Glutamatergic neuron (in vitro differentiated cells): Measurements from ENCODE around the gene ETV5. TPM values are rescaled to one million over a fixed set of nuclear protein-coding genes. Genes with fewer than 3 reads are reported as not detected.

Experiments used
- DNase-seq: peaks from one replicate; pipeline ENCODE4 v3.0.0; 2022
- H3K27ac Mint-ChIP-seq: one replicate; pipeline ENCODE4 v1.8.0; 2020; ENCODE audit warnings: mild to moderate bottlenecking, mixed read lengths, inconsistent platforms; ENCODE audit not compliant: unreplicated experiment
- H3K27me3 Mint-ChIP-seq: one replicate; pipeline ENCODE4 v1.8.0; 2020; ENCODE audit warnings: mild to moderate bottlenecking, moderate library complexity, mixed read lengths, inconsistent platforms; ENCODE audit not compliant: unreplicated experiment
- H3K36me3 Mint-ChIP-seq: one replicate; pipeline ENCODE4 v1.8.0; 2020; ENCODE audit warnings: mild to moderate bottlenecking, mixed read lengths, inconsistent platforms; ENCODE audit not compliant: unreplicated experiment
- H3K4me1 Mint-ChIP-seq: one replicate; pipeline ENCODE4 v1.8.0; 2020; ENCODE audit warnings: mild to moderate bottlenecking, low read depth, mixed read lengths, inconsistent platforms; ENCODE audit not compliant: unreplicated experiment
- H3K4me3 Mint-ChIP-seq: one replicate; pipeline ENCODE4 v1.8.0; 2020; ENCODE audit warnings: mild to moderate bottlenecking, mixed read lengths, inconsistent platforms; ENCODE audit not compliant: unreplicated experiment
- H3K9me3 Mint-ChIP-seq: one replicate; pipeline ENCODE4 v1.8.0; 2020; ENCODE audit warnings: mild to moderate bottlenecking, moderate library complexity, mixed read lengths, inconsistent platforms; ENCODE audit not compliant: unreplicated experiment
- total RNA-seq: library from RNA; stranded (reverse); fragmentation: NEBNext Ultra II Directional; extraction: Animal tissue kit (Norgen Biotek cat#: 25700); gene quantifications from one replicate; pipeline ENCODE4 v1.2.1, GENCODE V29; 2021; ENCODE audit not compliant: unreplicated experiment
- TF ChIP-seq, protein P1 (sequence below): fragments of 200-600 bp; sonication (generic); IDR thresholded peaks from one replicate; pipeline ENCODE4 v1.5.0; 2021; ENCODE audit not compliant: partially characterized antibody, unreplicated experiment

The ETV5 gene
- total RNA-seq, 1 donor from 2014 or later: 16.9 TPM

- H3K36me3 Mint-ChIP-seq: peaks cover 12% of the 10 kb centered on the region
- TF ChIP-seq, protein P1, sequence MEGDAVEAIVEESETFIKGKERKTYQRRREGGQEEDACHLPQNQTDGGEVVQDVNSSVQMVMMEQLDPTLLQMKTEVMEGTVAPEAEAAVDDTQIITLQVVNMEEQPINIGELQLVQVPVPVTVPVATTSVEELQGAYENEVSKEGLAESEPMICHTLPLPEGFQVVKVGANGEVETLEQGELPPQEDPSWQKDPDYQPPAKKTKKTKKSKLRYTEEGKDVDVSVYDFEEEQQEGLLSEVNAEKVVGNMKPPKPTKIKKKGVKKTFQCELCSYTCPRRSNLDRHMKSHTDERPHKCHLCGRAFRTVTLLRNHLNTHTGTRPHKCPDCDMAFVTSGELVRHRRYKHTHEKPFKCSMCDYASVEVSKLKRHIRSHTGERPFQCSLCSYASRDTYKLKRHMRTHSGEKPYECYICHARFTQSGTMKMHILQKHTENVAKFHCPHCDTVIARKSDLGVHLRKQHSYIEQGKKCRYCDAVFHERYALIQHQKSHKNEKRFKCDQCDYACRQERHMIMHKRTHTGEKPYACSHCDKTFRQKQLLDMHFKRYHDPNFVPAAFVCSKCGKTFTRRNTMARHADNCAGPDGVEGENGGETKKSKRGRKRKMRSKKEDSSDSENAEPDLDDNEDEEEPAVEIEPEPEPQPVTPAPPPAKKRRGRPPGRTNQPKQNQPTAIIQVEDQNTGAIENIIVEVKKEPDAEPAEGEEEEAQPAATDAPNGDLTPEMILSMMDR: no peak
- peaks cover 4% of the 10 kb centered on the region for H3K9me3 Mint-ChIP-seq
- H3K4me3 Mint-ChIP-seq: no peak overlapping the region
- H3K27ac Mint-ChIP-seq: no peak overlapping the region
- H3K4me1 Mint-ChIP-seq: no peaks in the 10 kb centered on the region
- no peaks in the 10 kb centered on the region for H3K27me3 Mint-ChIP-seq
- no peak for DNase-seq
Measured at GRCh38 chr3:186013312-186013711, 95.6 kb downstream of the ETV5 start.

DNA sequence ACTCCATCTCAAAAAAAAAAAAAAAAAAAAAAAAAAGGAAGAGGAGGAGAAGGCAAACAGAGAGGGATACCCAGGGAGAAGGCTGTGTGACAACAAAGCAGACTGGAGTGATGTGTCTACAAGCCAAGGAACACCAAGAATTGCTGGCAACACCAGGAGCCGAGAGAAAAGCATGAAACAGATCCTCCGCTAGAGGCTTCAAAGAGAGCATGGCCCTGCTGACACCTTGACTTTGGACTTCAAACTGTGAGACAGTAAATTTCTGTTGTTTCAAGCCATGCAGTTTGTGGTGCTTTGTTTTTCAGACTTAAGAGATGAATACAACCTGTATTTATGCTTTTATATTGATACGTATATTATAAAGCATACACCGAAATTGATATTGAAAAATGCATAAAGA, 96.8 kb downstream of the ETV5 start:
- peaks cover 2% of the 10 kb centered on the region for H3K9me3 Mint-ChIP-seq
- peaks cover 7% of the 10 kb centered on the region for H3K36me3 Mint-ChIP-seq
- DNase-seq: no peak
- H3K4me1 Mint-ChIP-seq: no peaks in the 10 kb centered on the region
- no peak overlapping the region for H3K27ac Mint-ChIP-seq
- TF ChIP-seq, protein P1: no peak
- H3K4me3 Mint-ChIP-seq: no peak overlapping the region
- H3K27me3 Mint-ChIP-seq: no peaks in the 10 kb centered on the region

DNA sequence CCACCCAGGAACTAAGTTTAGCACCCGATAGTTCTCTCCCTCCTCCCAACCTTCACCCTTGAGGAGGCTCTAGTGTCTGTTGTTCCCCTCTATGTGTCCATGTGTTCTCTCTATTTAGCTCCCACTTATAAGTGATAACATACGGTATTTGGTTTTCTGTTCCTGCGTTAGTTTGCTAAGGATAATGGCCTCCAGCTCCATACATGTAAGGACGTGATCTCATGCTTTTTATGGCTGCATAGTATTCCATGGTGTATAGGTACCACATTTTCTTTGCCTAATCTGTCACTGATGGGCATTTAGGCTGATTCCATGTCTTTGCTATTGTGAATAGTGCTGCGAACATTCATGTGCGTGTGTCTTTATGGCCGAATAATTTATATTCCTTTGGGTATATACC, 104.2 kb downstream of the ETV5 start:
- Mint-ChIP-seq H3K4me3 (no peak overlapping the region), H3K4me1 (no peaks in the 10 kb centered on the region)

GRCh38 chr3:186004209-186004608, 104.7 kb downstream of the ETV5 start:
- Mint-ChIP-seq H3K27me3 (no peaks in the 10 kb centered on the region), H3K27ac (no peak overlapping the region), H3K36me3 (no peaks in the 10 kb centered on the region), H3K4me3 (no peak overlapping the region), H3K9me3 (peaks cover 2% of the 10 kb centered on the region), H3K4me1 (no peaks in the 10 kb centered on the region)
- TF ChIP-seq, protein P1: no peak
- DNase-seq: no peak

More for the DNA sequence above, 104.2 kb downstream of the ETV5 start:
- no peak overlapping the region for H3K27ac Mint-ChIP-seq
- peaks cover 2% of the 10 kb centered on the region for H3K9me3 Mint-ChIP-seq
- TF ChIP-seq, protein P1: no peak
- no peak for DNase-seq
- no peaks in the 10 kb centered on the region for H3K36me3 Mint-ChIP-seq
- H3K27me3 Mint-ChIP-seq: no peaks in the 10 kb centered on the region

DNA sequence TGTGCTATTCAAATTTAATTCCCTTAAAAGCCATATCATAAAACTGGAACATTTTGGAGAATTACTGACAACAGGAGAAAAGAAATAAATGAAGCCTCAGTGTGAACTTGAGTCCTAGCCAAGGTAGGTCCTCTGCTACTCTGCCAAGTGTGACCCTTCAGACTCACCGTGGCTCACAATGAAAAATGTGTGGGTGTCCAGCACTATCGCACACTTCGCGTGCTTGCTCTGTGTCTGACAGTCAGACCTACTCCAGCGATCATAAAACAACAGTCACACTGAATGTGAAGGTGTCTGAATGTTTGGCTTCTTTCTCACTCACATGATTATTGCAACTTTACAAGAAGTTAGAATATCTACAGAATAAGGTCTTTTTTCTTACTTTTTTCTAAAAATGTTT, 105.3 kb downstream of the ETV5 start:
- DNase-seq: no peak
- H3K27me3 Mint-ChIP-seq: no peaks in the 10 kb centered on the region
- H3K4me1 Mint-ChIP-seq: no peaks in the 10 kb centered on the region
- TF ChIP-seq, protein P1: no peak
- H3K4me3 Mint-ChIP-seq: no peak overlapping the region
- no peaks in the 10 kb centered on the region for H3K36me3 Mint-ChIP-seq
- peaks cover 2% of the 10 kb centered on the region for H3K9me3 Mint-ChIP-seq
- H3K27ac Mint-ChIP-seq: no peak overlapping the region
